ENCODE data around the gene APOL5.

DNA sequence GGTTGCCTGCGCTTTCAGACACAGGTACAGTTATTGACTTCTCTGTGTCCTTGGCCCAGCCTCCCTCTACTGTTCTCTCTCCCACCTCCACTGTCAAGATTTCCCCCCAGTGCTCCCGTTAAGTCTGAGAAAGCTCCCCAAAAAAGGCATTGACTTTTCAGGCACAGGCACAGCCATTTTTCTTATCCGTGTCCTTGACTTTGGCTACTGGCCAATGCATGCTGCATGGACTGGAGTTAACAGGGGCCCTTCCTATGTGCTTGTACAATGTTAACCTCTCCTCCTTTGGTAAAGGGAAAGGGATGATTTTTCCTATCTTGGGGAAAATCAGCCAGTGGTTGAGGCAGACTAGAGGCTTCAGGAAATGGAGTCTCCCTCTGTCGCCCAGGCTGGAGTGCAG, 4.3 kb downstream of the APOL5 start:
- TF ChIP-seq, protein P1, sequence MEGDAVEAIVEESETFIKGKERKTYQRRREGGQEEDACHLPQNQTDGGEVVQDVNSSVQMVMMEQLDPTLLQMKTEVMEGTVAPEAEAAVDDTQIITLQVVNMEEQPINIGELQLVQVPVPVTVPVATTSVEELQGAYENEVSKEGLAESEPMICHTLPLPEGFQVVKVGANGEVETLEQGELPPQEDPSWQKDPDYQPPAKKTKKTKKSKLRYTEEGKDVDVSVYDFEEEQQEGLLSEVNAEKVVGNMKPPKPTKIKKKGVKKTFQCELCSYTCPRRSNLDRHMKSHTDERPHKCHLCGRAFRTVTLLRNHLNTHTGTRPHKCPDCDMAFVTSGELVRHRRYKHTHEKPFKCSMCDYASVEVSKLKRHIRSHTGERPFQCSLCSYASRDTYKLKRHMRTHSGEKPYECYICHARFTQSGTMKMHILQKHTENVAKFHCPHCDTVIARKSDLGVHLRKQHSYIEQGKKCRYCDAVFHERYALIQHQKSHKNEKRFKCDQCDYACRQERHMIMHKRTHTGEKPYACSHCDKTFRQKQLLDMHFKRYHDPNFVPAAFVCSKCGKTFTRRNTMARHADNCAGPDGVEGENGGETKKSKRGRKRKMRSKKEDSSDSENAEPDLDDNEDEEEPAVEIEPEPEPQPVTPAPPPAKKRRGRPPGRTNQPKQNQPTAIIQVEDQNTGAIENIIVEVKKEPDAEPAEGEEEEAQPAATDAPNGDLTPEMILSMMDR (IDR thresholded peaks at IDR 0.05), result no peak
- TF ChIP-seq CREB1 (CRISPR knock-in tag; IDR thresholded peaks at IDR 0.05) (no peak), ZNF416 (CRISPR knock-in tag; IDR thresholded peaks at IDR 0.05) (no peak), RORB (CRISPR knock-in tag; IDR thresholded peaks at IDR 0.05) (no peak), PRRX2 (CRISPR knock-in tag; IDR thresholded peaks at IDR 0.05) (no peak), ZNF138 (CRISPR knock-in tag; conservative IDR thresholded peaks at IDR 0.05) (no peak)
- TF ChIP-seq, protein P2, sequence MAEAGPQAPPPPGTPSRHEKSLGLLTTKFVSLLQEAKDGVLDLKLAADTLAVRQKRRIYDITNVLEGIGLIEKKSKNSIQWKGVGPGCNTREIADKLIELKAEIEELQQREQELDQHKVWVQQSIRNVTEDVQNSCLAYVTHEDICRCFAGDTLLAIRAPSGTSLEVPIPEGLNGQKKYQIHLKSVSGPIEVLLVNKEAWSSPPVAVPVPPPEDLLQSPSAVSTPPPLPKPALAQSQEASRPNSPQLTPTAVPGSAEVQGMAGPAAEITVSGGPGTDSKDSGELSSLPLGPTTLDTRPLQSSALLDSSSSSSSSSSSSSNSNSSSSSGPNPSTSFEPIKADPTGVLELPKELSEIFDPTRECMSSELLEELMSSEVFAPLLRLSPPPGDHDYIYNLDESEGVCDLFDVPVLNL (CRISPR knock-in tag; IDR thresholded peaks at IDR 0.05; ENCODE audit: borderline replicate concordance, low read depth), result no peak
- TF ChIP-seq, protein P3, sequence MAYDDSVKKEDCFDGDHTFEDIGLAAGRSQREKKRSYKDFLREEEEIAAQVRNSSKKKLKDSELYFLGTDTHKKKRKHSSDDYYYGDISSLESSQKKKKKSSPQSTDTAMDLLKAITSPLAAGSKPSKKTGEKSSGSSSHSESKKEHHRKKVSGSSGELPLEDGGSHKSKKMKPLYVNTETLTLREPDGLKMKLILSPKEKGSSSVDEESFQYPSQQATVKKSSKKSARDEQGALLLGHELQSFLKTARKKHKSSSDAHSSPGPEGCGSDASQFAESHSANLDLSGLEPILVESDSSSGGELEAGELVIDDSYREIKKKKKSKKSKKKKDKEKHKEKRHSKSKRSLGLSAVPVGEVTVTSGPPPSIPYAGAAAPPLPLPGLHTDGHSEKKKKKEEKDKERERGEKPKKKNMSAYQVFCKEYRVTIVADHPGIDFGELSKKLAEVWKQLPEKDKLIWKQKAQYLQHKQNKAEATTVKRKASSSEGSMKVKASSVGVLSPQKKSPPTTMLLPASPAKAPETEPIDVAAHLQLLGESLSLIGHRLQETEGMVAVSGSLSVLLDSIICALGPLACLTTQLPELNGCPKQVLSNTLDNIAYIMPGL (CRISPR knock-in tag; IDR thresholded peaks at IDR 0.05), result no peak
- TF ChIP-seq, protein P4, sequence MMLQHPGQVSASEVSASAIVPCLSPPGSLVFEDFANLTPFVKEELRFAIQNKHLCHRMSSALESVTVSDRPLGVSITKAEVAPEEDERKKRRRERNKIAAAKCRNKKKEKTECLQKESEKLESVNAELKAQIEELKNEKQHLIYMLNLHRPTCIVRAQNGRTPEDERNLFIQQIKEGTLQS (CRISPR knock-in tag; conservative IDR thresholded peaks at IDR 0.05), result no peak
